Ovary (tissue), 9 donors: ENCODE measurements around the gene DTNBP1. TPM values are rescaled to one million over a fixed set of nuclear protein-coding genes. Genes with fewer than 3 reads are reported as not detected.

Experiments used
- DNase-seq, 5 donors: peaks; one replicate each; pipeline ENCODE4 v3.0.0-alpha.2; 2019 to 2020
- H3K27ac ChIP-seq, 2 donors: fragments of 200-600 bp; one replicate each; pipeline versions ENCODE4 v1.5.1 to v1.8.0; 2019 to 2022
- H3K27me3 ChIP-seq: fragments of 200-600 bp; one replicate; pipeline ENCODE4 v1.8.0; 2022
- H3K36me3 ChIP-seq: fragments of 200-600 bp; sonication (generic); one replicate; pipeline ENCODE4 v1.5.1; 2019
- H3K4me1 ChIP-seq: one replicate; pipeline ENCODE4 v1.8.1; 2013; ENCODE audit warnings: mild to moderate bottlenecking, moderate library complexity; ENCODE audit not compliant: insufficient read depth
- H3K4me3 ChIP-seq: fragments of 200-600 bp; sonication (generic); one replicate; pipeline ENCODE4 v1.5.1; 2017
- H3K9me3 ChIP-seq, 2 donors: fragments of 200-600 bp in 1 of 2; sonication (generic) in 1 of 2; one replicate each; pipeline versions ENCODE4 v1.5.1 to v1.8.1; 2013 to 2019; ENCODE audit warnings: mild to moderate bottlenecking in 1 of 2, moderate library complexity in 1 of 2
- CTCF ChIP-seq, 3 donors: fragments of 450-650 bp in 2 of 3; fragments of 200-600 bp in 1 of 3; IDR thresholded peaks; one replicate each; pipeline versions ENCODE4 v1.5.1 to v1.8.0; 2016 to 2022; ENCODE audit warnings: antibody characterized with exemption in 3 of 3, mild to moderate bottlenecking in 1 of 3
- EP300 ChIP-seq: sonication (generic); formaldehyde crosslinking; IDR thresholded peaks from one replicate; pipeline ENCODE4 v1.6.1; 2017; ENCODE audit warnings: antibody characterized with exemption
- POLR2A ChIP-seq: fragments of 450-650 bp; IDR thresholded peaks from one replicate; pipeline ENCODE4 v1.6.1; 2017; ENCODE audit warnings: antibody characterized with exemption, mild to moderate bottlenecking, moderate library complexity
- WGBS, 3 donors: extraction: QIAGEN DNeasy Blood & Tissue Kit in 1 of 3; methylation state at CpG; one replicate each; pipeline versions ENCODE4 v1.1.5 to v1.1.7; 2013 to 2017; 5-methylcytosine and 5-hydroxymethylcytosine counted together
- intact Hi-C, 4 donors: fragments of 100-400 bp; cut with DNase I; formaldehyde crosslinking; loops; one replicate each; pipeline versions ENCODE4 v1.11.0 to v1.15.1; 2022 to 2023
- polyA plus RNA-seq, 2 donors: library from polyadenylated mRNA; stranded (reverse); fragments of 200-250 nt in 1 of 2; fragments of 350-450 nt in 1 of 2; fragmentation: Illumina TruSeq in 1 of 2; extraction: RNeasy Lipid Tissue Mini Kit (QIAGEN cat#74804) in 1 of 2; gene quantifications; one replicate each; pipeline ENCODE4 v1.2.3, GENCODE V29; 2013 to 2014
- total RNA-seq, 7 donors: library from RNA; depleted of rRNA in 2 of 7; stranded (reverse); fragments of >200 nt in 2 of 7; fragmentation: NEBNext Ultra II Directional in 3 of 7; extraction: Animal tissue kit (Norgen Biotek cat#: 25700) in 3 of 7; gene quantifications; one replicate each; pipeline versions ENCODE4 v1.1.0 to v1.2.4, GENCODE V29; 2016 to 2023
- donor health status: DM: no; HTN: no; CAD: no; lungs with moderate emphysema.
- donor health status: DM: no; HTN: no; CAD: no.
- donor health status: Bipolar disorder and iron deficiency.
- donor health status: DM: yes; HTN: yes; CAD: no.
- donor health status: DM: no; HTN: no; CAD: no.
- donor health status: DM: yes; HTN: yes; CAD: no.

DTNBP1 gene
- total and polyA plus RNA-seq, 9 donors, result 11.0 to 21.4 (median 15.6) TPM

GRCh38 chr6:15592610-15593009, 70.2 kb downstream of the DTNBP1 start:
- H3K27ac ChIP-seq, result no peak overlapping the region
- no peak for DNase-seq
- H3K9me3 ChIP-seq, result no peaks in the 10 kb centered on the region
- intact Hi-C loops, result no loop called here
- no peaks in the 10 kb centered on the region for H3K36me3 ChIP-seq
- TF ChIP-seq CTCF (IDR thresholded peaks at IDR 0.05) (no peak), POLR2A (no peak), EP300 (no peak)
- peaks cover 2% of the 10 kb centered on the region for H3K4me1 ChIP-seq
- no peak overlapping the region for H3K4me3 ChIP-seq
- WGBS, 3 donors, result 92 to 95% (median 93%) methylated on average over 2 of the region's 2 CpGs
- no peaks in the 10 kb centered on the region for H3K27me3 ChIP-seq

GRCh38 chr6:15588971-15589634, 73.7 kb downstream of the DTNBP1 start:
- DNase-seq, result no peak
- Histone ChIP-seq H3K27ac (no peak overlapping the region), H3K27me3 (no peaks in the 10 kb centered on the region), H3K9me3 (no peaks in the 10 kb centered on the region), H3K36me3 (no peaks in the 10 kb centered on the region), H3K4me1 (peaks cover 7% of the 10 kb centered on the region), H3K4me3 (no peak overlapping the region)
- intact Hi-C loops, result no loop called here
- 92 to 95% (median 94%) methylated on average over 3 of the region's 3 CpGs for WGBS, 3 donors
- TF ChIP-seq POLR2A, result no peak
- TF ChIP-seq EP300, result no peak
- no peak for TF ChIP-seq CTCF (IDR thresholded peaks at IDR 0.05)

GRCh38 chr6:15586503-15586902, 76.3 kb downstream of the DTNBP1 start:
- TF ChIP-seq EP300 (no peak), POLR2A (no peak), CTCF (IDR thresholded peaks at IDR 0.05) (no peak)
- no peaks in the 10 kb centered on the region for H3K27me3 ChIP-seq
- H3K36me3 ChIP-seq, result no peaks in the 10 kb centered on the region
- no peak overlapping the region for H3K4me3 ChIP-seq
- no peak overlapping the region for H3K27ac ChIP-seq
- intact Hi-C loops, result no loop called here
- peaks cover 4% of the 10 kb centered on the region for H3K4me1 ChIP-seq
- DNase-seq, result no peak
- H3K9me3 ChIP-seq, result no peaks in the 10 kb centered on the region

- H3K9me3 ChIP-seq, result no peaks in the 10 kb centered on the region
- H3K27ac ChIP-seq, result no peak overlapping the region
- H3K4me3 ChIP-seq, result no peak overlapping the region
- intact Hi-C loops, result no loop called here
- no peaks in the 10 kb centered on the region for H3K27me3 ChIP-seq
- no peak for DNase-seq
- TF ChIP-seq POLR2A (no peak), CTCF (IDR thresholded peaks at IDR 0.05) (no peak)
- H3K4me1 ChIP-seq, result peaks cover 4% of the 10 kb centered on the region
- H3K36me3 ChIP-seq, result no peaks in the 10 kb centered on the region
- 86 to 91% (median 91%) methylated on average over 2 of the region's 2 CpGs for WGBS, 3 donors
Measured at GRCh38 chr6:15585760-15586214, 77.0 kb downstream of the DTNBP1 start.
